ENCODE results near the gene AQP6.

GRCh38 chr12:49923035-49923644 lies 49.6 kb upstream of the AQP6 start:
- TF ChIP-seq CTCF (IDR thresholded peaks at IDR 0.05; ENCODE audit: low read length) (no peak), EZH2phosphoT487 (IDR thresholded peaks at IDR 0.05; ENCODE audit: low read length) (no peak)
